HG03039 (cell line): ENCODE measurements around the gene SHROOM3.

ENCODE experiments used
- ATAC-seq: cut with Tn5 transposase; IDR thresholded peaks from one replicate; pipeline ENCODE4 v1.9.1; 2021; ENCODE audit warnings: mild to moderate bottlenecking, moderate library complexity; ENCODE audit not compliant: unreplicated experiment

The SHROOM3 gene

DNA sequence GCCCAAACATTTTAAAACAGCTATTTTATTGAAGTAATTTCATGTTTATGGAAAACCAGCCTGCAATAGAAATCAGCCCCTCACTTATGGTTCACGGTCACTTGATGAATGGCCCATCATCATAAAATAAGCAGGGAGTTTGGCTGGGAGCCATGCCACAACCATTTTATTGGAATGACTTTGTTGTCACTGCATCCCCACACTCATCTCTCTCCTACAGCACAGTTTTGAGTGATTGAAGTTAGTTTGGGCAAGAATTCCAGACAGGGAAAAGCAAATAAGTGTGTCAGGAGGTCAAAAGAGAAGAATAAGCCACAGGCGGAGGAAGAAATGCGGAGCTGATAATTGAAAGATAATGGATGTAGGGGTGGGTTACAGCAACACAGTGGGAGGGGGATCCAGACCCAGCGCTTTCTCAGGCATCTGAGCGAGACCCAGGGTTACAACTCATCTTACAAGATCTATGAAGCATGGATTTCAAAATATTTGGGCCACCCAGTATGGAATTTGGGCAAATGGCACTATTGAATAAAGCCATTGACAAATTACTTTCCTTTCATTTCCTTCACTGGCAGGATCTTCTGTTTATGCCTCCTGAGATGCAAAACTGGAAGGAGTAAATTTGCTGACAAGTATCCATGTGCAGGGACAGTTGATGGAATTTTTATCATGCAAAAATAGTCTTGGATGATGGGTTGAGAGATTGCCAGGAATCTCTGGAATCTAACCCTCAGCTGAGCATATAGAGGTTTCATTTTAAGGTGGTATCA is 100.8 kb downstream of the SHROOM3 start:
- ATAC-seq: no peak

DNA sequence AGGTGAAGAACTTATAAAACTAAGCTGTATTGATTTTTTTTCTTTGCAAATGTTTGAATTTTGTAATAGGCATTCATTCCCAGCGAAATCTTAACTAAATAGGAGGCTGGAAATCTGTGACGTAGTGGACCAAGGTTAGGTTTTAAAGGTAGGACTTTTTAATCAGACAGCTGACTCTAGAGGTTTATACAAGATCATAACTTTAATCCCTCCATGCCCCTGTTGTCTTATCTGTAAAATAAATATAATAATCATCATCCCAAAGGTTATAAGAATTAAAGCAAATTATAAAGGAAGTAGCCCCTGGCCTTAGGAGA is 101.3 kb downstream of the SHROOM3 start:
- no peak for ATAC-seq

DNA sequence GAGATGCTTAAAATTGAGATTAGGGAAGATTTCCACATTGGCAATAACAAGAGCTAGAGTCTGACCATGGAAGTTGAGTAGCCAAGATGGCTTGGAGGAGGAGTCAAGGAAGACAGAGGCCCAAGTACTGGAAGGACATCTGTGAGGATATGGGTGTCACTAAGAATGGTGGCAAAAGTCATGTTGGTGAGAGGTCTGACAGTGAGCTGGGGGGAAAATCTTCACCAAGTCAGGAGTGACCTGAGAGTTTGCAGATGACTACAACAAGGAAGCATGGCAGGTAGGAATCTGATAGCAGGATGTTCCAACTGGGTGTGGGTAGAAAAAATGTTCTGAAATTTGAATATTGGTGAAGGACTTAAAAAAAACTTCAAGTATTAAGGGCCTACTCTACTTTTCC is 103.3 kb downstream of the SHROOM3 start:
- no peak for ATAC-seq

DNA sequence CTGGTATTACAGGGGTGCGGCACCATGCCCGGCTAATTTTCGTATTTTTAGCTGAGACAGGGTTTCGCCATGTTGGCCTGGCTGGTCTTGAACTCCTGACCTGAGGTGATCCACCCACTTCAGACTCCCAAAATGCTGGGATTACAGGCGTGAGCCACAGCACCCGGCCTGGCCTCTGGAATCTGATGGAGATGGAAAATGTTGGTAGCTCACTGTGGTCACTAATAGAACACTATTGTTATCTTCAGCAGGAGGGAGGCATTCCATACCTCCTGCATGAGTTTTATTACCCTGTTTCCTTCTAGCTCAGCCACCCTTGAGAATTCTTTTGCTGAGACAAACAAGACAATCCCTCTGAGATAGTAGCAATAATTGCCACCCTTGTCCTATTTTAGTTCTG is 105.0 kb downstream of the SHROOM3 start:
- ATAC-seq: no peak

DNA sequence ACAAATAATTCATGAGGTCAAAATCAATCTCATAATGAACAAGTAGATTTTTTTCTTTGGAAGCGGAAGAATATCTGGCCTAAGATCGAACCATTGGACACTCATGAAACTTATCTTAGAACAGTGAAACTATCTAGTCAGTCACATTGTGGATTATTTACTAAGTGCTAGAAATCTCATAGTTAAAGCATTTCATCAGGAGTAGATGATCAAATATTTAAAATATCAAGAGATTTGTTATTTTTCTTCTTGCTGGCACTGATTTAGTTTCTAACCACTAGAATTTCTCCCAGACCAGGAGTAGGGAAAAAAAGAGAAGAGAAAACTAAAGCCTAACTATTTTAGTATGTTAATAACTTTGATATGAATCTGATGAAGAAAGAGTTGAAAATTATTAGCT is 105.5 kb downstream of the SHROOM3 start:
- ATAC-seq: no peak

DNA sequence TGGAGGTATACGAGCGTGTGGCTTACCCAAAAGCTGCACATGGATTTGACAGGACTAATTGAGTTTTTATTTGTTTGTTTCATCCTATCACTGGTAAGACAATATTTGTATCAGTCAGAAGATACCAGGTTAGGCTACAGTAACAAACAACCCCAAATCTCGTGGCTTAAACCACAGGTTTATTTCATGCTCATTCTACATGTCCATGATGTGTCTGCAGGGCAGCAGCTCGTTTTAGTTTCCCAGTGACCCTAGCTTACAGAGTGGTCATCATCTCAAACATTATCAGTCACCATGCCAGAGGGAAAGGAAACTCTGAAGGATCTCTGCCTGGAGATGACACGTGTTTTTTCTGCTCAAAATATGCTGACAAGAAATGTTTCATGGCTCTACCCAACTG is 108.3 kb downstream of the SHROOM3 start:
- no peak for ATAC-seq

DNA sequence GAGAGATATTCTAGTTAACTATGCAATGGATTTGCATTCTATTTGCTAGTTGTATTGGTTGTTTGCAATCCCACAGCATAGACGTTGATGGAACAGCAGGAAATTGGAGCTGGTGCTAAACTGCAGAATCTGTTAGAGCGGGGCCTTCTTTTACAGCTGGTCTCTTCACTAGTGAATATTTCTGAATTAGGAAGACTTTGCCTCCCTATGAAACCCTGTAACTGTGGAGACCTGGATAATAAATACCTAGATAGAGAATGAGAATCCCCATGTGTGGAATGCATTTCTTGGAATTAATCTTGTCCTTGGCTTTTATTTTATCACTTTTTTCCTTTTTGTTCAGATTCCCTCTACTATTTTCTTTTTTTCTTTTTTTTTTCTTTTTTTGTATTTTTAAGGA is 109.7 kb downstream of the SHROOM3 start:
- ATAC-seq: no peak

DNA sequence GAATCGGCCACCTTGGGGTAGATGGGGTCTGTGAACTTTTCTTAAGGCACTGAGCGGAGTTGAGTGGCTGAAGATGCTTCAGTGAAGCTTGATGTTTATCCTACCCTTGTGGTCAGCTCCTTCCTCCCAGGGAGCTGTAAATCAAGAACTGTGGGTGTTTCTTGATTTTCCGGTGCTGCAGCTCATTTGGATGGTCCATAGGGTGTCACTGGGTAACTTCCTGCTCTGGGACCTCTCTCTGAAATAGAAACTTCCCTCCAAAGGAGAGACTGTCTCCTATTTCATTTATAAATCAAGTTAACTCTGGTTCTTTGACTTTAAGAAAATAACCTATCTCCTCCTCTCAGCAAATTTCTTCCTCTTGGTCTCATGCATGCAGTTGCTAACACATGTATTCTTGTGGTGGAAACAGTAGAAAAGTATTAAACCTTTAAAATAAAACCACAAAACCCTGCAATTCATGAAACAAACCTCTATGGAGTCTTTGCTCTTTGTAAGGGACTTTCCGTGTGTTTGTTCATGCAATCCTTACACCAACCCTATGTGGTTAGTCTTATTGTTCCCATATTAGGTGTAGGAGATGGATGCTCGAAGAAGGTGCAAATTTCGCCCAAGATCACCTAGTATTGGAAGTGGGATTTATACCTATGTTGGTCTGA is 110.3 kb downstream of the SHROOM3 start:
- no peak for ATAC-seq

DNA sequence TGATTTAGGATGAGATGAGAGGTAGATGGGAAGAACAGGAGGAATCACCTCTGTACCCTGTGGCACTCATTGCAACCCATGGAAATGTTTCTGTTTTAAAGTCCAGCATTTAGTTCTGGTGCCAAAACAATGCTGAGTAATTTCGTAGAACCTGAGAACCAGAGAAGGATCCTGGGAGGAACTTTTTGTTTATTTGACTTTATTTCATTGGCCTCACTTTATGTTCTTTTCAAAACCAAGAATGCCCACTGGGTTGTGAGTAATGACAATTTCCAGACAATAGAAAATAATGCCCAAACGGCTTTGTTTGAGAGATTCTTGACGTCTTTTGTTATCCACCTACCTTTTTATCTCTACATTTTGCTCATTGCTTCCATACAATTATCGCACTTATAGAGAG is 111.3 kb downstream of the SHROOM3 start:
- ATAC-seq: no peak

DNA sequence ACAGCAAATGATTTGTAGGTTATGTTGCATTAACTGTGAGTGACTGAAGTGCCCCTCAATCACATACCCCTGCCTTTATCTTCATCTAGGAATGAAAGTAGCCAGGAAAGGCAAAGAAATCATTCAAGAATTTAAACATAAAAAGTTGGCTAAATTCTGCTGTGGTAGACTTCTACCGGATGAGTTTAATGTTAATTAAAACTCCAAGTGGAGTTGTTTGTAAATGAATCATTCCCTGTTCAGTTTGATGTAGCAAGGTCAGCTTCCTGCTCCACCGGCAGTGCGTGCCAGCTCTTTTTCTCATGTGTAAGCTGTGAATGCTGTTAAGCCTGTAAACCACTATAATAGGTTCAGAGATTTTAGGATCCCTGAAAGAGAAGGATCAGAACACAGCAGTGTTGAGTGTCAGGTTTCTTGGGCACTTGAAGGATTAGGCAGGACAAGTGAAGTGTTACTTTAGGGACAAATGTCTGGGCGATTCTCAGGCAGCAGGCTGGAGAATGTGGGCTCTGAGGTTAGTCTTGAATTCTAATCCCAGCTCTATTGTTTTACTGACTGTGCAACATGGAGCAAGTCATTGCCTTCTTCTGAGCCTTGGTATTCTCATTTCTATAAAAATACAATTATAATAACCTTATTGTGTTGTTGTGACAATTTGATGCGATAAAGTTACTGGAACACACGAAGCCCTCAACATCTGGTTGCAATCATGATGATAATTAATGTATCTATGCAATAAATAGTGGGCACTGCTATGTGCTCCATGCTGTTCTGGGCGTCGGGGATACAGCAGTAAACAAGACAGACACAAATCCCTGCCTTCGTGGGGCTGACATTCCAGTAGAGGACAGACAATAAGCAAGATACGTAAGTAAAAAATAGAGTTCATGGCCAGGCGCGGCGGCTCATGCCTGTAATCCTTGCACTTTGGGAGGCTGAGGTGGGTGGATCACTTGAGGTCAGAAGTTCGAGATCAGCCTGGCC is 112.0 kb downstream of the SHROOM3 start:
- no peak for ATAC-seq

DNA sequence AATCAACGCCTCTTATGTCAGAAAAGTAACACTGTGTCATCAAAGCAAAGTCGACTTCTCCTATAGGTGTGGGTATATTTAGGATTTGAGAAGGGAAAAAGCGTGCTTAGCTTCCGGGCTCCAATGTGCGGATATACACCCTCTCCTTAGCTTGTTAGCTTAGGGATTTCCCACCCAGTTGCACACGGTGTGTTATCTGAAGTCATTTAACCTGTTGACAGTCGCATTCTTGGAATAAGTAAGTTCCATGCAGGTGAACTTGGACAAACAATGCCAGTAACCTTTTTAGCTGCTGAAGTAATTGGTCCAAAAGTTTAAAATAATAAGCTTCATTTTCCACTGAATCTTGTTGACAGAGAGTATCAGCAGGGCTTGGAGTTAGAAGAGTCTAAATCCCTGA is 113.7 kb downstream of the SHROOM3 start:
- no peak for ATAC-seq

DNA sequence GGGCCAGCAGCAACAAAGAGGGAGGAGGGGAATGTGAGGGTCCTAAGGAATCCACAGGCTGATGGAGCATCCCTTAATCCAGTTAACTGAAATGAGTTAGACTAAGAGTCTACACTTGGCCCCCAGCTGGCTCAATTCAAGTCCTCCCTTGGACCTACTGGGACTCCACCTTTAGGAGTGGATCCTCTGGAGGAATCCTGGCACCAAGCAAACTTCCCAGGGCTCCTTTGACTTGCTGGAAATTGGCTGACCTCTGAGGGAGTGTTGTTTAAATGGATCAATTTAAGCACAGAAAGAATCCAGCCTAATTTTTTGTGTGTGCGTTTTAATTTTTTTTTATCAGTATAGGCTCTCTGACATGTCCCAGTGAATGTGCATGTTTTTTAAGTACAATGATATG is 114.7 kb downstream of the SHROOM3 start:
- ATAC-seq: no peak

DNA sequence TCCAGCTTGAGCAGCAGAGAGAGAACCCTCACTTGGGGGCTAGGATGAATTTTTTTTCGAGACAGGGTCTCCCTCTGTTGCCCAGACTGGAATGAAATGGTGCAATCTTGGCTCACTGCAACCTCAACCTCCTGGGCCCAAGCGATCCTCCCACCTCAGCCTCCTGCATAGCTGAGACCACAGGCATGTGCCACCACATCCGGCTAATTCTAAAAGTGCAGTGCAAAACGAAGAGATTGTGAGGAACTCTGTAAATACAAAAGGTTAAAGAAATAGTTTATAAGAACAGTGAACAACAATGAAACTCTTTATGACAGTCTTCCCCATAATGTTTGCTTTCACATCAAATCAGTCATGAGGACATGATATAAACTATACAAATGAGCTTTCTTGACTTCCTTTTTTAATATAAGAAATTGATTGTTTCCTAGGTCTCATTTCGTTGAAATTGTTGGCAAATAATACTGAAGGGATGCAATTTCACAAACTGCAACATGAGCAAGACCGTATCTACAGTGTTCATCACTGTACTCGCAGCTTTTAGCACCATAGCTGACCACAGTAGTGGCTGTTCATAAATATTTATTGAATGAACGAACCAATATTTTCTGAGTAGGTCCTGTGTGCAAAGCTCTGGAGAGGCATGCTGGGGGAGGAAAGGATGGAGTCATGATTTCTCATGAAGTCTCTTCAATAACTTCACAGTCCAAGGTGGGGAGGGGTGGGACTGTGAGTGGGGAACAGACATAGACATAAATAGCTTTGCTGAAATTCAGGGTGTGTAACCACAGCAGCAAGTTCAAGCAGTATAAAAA is 116.1 kb downstream of the SHROOM3 start:
- no peak for ATAC-seq

DNA sequence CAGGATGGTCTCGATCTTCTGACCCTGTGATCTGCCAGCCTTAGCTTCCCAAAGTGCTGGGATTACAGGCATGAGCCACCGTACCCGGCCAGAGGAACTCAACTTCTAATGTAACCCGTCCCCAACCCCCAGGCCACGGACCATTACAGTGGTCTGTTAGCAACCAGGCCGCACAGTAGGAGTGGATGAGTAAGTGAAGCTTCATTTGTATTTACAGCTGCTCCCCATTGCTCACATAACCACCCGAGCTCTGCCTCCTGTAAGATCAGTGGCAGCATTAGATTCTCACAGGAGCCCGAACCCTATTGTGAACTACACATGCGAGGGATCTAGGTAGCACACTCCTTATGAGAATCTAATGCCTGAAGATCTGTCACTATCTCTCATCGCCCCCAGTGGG is 119.6 kb downstream of the SHROOM3 start:
- no peak for ATAC-seq

DNA sequence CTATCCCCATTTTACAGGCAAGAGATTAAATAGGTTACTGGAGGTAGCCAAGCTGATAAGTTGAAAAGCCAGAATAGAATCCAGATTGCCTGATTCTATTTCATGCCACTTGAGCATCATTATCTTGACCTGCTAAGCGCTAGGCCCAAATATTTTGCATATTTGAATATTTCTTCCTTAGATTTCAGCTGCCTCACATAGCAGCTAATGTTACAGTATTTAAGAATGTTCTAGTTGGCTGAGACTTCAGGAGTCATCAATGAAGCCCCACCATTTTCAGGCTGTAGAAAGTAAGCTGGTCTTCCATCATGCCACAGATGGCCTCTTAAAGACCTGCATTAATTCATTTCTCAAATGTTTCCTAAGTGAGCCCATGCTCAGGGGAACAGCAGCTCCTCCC is 121.4 kb downstream of the SHROOM3 start:
- ATAC-seq: no peak

DNA sequence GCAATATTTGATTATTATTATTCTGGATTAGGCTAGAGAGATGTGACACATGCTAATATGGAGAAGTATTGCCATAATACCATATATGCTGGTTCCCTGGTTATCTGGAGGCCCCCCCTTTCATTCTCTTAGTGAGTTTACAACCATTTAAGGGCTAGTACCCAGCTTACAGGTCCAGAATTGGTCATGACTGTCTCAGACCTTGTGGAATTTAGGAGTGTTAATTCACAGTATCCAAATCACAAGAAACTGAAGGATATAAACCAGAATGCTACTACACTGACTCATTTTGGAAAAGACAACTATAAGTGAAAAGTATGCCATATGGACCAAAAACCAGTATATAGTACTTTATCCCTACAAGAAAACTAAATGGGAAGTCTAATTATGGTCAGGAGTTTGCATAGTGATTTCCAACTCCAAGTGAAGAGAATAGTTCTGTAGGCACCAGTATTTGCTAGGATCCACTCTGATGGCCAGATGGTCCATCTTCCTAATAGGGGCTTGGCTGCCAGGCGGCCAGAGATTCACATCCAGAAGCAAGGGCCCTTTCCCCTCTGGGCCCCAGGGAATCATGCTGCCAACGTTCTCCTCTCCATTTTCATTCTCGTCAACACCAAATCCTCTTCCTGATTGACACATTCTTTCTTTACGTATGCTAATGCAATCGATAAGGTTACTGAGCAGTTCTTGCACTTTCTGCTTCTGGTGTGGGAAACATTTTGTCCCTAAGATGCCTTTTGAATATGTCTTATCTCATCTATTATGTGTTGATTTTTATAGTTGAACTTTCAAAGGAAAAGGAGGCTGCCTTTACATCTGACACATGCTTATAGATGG is 123.6 kb downstream of the SHROOM3 start:
- ATAC-seq: no peak

DNA sequence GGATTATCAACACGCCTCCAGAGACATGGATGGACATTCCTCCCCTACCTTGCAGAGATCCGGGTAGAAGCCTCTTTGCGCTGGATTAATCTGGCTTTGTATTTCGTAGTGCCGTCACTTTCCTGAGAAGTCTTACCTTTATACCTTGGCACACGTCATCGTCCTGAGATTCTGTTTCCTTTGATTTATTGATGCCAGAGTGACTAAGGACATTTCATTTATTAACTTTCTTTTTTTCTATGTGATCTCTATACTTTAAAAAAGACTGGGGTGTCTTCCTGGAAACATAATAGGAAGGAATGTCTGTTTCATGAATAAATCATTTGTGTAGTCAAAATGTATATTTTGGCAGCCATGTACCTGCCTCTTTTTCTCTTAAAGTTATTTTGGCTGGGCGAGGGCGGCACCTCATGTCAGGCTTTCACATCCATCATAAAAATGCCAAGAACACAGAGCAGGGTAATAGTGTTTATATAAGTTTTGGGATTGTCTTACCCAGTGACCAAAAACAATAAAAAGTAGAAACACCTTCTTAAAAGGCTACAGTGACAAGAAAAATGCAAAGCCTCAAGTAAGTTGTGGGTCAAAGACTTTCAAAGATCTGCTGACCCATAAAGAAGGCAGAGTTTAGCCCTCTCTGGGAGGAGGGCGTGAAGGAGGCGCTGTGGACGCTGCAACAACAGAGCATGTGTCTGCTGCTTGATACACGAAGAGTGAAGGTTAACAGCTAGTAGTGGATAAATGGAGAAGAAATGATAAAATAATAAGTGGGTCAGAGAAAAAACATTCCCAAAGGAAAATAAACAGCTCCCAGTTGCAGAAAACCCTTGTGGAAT is 124.4 kb downstream of the SHROOM3 start:
- no peak for ATAC-seq

DNA sequence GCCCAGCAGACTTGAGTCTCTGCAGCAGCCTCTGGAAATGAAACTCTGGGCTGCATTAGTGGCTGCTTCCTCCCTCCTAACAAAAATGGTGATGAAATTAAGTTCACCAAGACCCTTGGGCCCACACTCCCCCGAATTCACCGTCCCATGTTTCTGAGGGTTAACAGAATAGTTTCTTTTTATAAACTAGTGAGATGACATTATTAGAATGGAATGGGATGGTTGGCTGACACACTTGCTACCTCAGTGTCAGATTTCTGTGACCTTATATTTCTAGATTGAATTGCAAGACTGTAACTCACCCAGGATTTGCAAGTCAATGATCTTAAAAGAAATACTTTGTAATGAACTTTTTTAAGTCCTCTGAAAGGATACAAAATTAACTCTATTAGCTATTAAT is 127.1 kb downstream of the SHROOM3 start:
- ATAC-seq: no peak

DNA sequence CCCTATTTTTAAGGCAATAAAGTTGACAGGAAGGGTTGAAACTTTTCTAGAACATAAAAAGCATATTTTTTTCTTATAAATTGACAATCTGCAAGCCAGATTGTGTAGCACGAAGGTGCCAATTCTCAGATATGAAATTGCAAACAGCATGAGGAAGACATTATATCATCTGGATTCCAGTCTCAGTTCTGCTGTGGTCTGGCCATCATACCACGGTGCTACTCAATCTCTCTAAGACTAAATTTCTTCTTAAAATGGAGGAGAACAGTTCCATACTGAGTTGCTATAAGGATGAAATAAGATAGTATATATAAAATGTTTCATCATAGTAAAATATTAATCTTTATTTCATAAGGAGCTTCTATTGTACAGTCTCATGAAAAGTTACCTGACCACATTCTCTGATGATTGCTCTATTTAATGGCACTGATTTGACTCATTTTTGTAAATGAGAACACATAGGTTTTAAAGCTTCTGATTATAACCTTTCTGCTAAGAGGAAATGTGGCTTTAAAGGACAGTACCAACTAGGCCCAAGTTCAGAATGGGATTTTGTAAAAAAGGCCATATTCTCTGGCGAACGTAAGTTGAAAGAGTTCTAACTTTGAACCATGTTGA is 127.9 kb downstream of the SHROOM3 start:
- no peak for ATAC-seq
